ENCODE measurements around the gene GP1BB.

GRCh38 chr22:19680911-19681862 is 42.2 kb upstream of the GP1BB start:
- no peak for TF ChIP-seq EP300 (conservative IDR thresholded peaks at IDR 0.05; ENCODE audit: poor library complexity, severe bottlenecking)
- TF ChIP-seq SMC3 (conservative IDR thresholded peaks at IDR 0.05; ENCODE audit: poor library complexity) = no peak
- TF ChIP-seq CTCF (IDR thresholded peaks at IDR 0.05; ENCODE audit: poor library complexity, severe bottlenecking) = no peak
- TF ChIP-seq EZH2 (IDR thresholded peaks at IDR 0.05; ENCODE audit: borderline replicate concordance, insufficient read depth, low read length, poor library complexity, severe bottlenecking) = no peak
- no peak for TF ChIP-seq TAF1 (IDR thresholded peaks at IDR 0.05; ENCODE audit: low read depth)
- no peak for TF ChIP-seq REST (IDR thresholded peaks at IDR 0.05; ENCODE audit: borderline replicate concordance)
- no peak for TF ChIP-seq POLR2AphosphoS5 (IDR thresholded peaks at IDR 0.05)
- TF ChIP-seq MXI1 (conservative IDR thresholded peaks at IDR 0.05; ENCODE audit: poor library complexity, severe bottlenecking) = no peak
